GM13977 (cell line): Measurements from ENCODE around the gene ACTG1.

Experiments used
- DNase-seq: peaks from one replicate; pipeline ENCODE4 v3.0.0; 2012; ENCODE audit warnings: low spot score
- CTCF ChIP-seq: IDR thresholded peaks from 2 replicates; pipeline ENCODE4 v1.5.1; 2012; ENCODE audit warnings: mild to moderate bottlenecking, control low read depth; ENCODE audit not compliant: insufficient read depth; ENCODE audit errors: extremely low read depth, missing control alignments
- in situ Hi-C: fragments of 300-500 bp; cut with MboI; formaldehyde crosslinking; loops from one replicate; pipeline ENCODE4 v1.12.0; 2022; ENCODE audit warnings: low sequenced_read_pairs, low pct_unique_long_range_greater_than_20kb, mixed read lengths, inconsistent platforms; ENCODE audit not compliant: unreplicated experiment

ACTG1 gene

DNA sequence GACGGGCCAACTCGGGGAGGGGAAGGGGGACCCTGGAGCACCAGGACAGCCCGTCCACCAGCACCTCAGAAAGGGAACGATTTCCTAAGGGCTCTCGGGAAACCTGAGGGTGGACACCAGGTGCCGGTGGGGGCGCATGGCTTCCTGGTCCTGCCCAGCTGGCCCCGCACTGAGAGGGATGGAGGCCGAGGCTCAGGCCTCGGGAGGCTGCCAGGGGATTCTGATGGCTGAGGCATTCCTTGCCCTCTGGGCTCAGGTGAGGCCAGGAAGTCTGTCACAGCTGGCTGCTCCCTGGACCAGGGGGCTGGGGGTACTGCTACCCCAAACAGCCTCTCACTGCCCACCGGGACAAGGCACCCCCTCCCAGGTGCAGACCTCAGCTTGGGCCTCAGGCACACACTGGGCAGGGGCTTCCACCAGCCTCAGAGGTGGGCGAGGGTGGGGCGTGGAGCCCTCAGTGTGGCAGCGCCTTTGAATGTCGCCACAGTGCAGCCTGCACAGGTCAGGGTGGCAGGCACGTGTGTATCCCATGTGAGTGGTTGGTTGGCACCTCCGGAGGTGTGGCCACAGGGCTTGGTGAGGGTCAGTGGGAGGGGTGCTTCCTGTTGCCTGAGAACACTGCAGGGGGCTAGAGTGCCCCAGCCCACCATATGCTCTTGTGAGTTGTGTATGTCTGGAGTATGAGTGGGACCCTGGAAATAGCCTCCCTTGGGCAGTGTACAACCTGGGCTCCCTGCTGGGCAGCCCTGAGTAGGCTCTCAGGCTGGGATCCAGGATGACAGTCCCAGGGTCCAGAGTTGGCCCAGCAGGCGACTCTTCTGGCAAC, 11.7 kb upstream of the ACTG1 start:
- DNase-seq: no peak
- no peak for TF ChIP-seq CTCF
- in situ Hi-C loops: no loop called here

DNA sequence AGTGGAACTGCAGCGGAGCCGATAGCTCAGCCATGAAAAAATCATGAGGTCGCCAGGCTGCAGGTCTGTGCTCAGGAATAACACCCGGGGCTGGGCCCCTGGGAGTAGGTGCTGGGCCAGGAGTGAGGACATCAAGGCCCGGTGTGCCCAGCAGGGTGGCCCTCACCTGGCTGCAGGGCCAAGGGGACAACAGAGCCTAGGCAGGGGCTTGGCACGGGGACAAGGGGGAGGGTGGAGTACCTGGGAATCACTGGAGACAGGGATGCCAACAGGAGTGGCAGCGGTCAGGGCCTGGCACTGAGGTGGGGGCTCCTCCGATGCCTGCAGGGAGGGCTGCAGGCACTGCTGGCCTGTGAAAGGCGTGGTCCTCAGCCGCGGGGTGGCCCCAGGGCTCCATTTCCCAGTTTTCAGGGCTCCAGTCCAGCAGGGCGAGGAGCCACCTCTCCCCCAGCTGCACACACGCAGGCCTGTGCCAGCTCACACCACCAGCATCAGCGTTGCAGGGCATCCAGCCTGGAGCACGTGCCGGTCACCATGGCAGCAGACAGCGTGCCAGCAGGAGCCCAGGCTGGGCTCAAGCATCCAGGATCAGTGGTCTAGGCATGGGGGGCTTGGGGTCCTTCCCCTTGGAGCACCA, 10.9 kb upstream of the ACTG1 start:
- in situ Hi-C loops: no loop called here
- DNase-seq: no peak
- TF ChIP-seq CTCF: peak; percentile 15

DNA sequence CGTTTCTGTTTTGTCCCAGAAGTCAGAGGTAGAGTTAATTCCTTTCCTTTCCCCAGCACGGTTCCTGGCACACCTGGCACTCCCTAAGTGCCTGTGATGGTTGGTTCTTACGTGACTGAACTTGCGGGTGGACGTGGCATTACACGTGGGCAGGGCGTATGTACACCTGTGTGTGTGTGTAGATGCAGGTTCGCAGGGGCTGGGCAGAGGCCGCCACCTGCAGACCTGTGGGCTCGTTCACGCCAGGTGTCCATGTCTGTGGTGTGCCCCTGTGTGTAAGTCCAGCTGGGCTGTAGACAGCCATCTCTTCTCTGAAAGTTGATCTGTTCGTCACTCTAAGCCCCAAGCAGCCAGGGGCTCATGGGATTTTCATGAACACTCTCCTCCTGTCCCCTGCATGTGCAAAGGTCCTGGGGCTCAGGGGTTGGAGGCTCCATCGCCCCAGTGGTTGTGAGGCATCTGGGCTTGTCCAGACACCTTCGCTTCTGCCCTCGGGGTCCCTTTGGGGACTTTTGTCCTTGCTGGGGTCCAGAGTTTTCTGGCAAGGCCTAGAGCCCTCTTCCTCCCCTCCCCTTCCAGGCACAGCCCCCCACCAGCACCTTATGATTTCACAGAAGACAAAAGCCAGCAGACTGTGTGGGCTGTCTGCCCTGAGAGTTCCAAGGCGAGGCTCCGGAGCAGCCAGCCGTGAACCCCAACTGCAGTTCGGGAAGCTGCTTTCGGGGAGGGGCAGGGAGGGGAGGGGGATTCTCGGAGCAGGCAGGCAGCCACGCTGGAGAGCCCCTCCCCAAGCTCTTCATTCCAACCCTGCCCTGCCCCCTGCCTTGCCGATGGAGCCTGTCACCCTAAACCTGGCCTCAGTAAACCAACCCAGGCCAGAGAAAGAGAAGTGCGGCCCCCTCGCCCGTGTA, 10.1 kb upstream of the ACTG1 start:
- in situ Hi-C loops: no loop called here
- DNase-seq: no peak
- TF ChIP-seq CTCF: no peak

- no peak for DNase-seq
- TF ChIP-seq CTCF: no peak
- in situ Hi-C loops: no loop called here
Observed at GRCh38 chr17:81520021-81520901, 7.7 kb upstream of the ACTG1 start.

- in situ Hi-C loops: no loop called here
- DNase-seq: peak; percentile 84
Observed at GRCh38 chr17:81519284-81520020, 6.9 kb upstream of the ACTG1 start.

More at GRCh38 chr17:81519284-81520020, 6.9 kb upstream of the ACTG1 start:
- peak; percentile 66 for TF ChIP-seq CTCF
